NCI-H82 treated with DMSO at 0.1 percent for 48 hours (cell line): ENCODE results near the gene AGMO.

Source experiments
- DNase-seq: peaks from one replicate; lab custom pipeline; 2025; ENCODE audit not compliant: unreplicated experiment; lab: John Stamatoyannopoulos, UW

AGMO gene

GRCh38 chr7:15561835-15562234 is at the start of gene AGMO:
Gene AGMO, minus strand, starts transcription at chr7:15562015.
- peak; percentile 81 for DNase-seq

GRCh38 chr7:15610503-15610902 is 48.7 kb upstream of the AGMO start:
- DNase-seq = no peak

GRCh38 chr7:15609287-15609686 is 47.5 kb upstream of the AGMO start:
- no peak for DNase-seq

GRCh38 chr7:15607529-15608210 is 45.9 kb upstream of the AGMO start:
- DNase-seq = no peak

- DNase-seq = no peak
Measured at GRCh38 chr7:15606561-15606960, 44.7 kb upstream of the AGMO start.

GRCh38 chr7:15604166-15604565 is 42.4 kb upstream of the AGMO start:
- DNase-seq = no peak

GRCh38 chr7:15603124-15603523 is 41.3 kb upstream of the AGMO start:
- no peak for DNase-seq

GRCh38 chr7:15602236-15602635 is 40.4 kb upstream of the AGMO start:
- DNase-seq = no peak

- no peak for DNase-seq
Measured at GRCh38 chr7:15601175-15601574, 39.4 kb upstream of the AGMO start.

- DNase-seq = no peak
Measured at GRCh38 chr7:15600298-15600697, 38.5 kb upstream of the AGMO start.

- DNase-seq = no peak
Measured at GRCh38 chr7:15594461-15594860, 32.6 kb upstream of the AGMO start.

- DNase-seq = no peak
Measured at GRCh38 chr7:15593382-15593781, 31.6 kb upstream of the AGMO start.

GRCh38 chr7:15586266-15586665 is 24.5 kb upstream of the AGMO start:
- no peak for DNase-seq

- no peak for DNase-seq
Measured at GRCh38 chr7:15584575-15584974, 22.8 kb upstream of the AGMO start.

- no peak for DNase-seq
Measured at GRCh38 chr7:15582773-15583172, 21.0 kb upstream of the AGMO start.

- DNase-seq = no peak
Measured at GRCh38 chr7:15581352-15581951, 19.6 kb upstream of the AGMO start.

GRCh38 chr7:15580604-15581351 is 19.0 kb upstream of the AGMO start:
- no peak for DNase-seq

GRCh38 chr7:15577600-15577999 is 15.8 kb upstream of the AGMO start:
- no peak for DNase-seq

- no peak for DNase-seq
Measured at GRCh38 chr7:15571301-15571878, 9.6 kb upstream of the AGMO start.

GRCh38 chr7:15567652-15568051 is 5.8 kb upstream of the AGMO start:
- no peak for DNase-seq

- no peak for DNase-seq
Measured at GRCh38 chr7:15567036-15567435, 5.2 kb upstream of the AGMO start.

GRCh38 chr7:15566476-15566875 is 4.7 kb upstream of the AGMO start:
- DNase-seq = no peak
